HCT116 (cell line): ENCODE results near the gene INSR. TPM values are rescaled to one million over a fixed set of nuclear protein-coding genes. Genes with fewer than 3 reads are reported as not detected.

Experiments
- ATAC-seq: fragments of 200-7000 bp; cut with Tn5 transposase; 2 replicates; pipeline ENCODE4 v1.9.1; 2020; ENCODE audit warnings: mild to moderate bottlenecking, moderate library complexity
- BruUV-seq: library from RNA; stranded (reverse); fragments of 400-500 nt; replicated peaks from 2 replicates; lab custom pipeline; 2021; lab: Mats Ljungman, UMichigan
- CTCF ChIA-PET: fragments of 300-600 bp; sonication (Branson Sonifier 250); formaldehyde crosslinking; loops from one replicate; lab custom pipeline; 2021; ENCODE audit warnings: antibody characterized with exemption; lab: Charles Lee
- POLR2A ChIA-PET: fragments of 300-600, 350-600 bp; sonication (Branson Sonifier 250); formaldehyde crosslinking; loops from one replicate; lab custom pipeline; 2021; ENCODE audit warnings: antibody characterized with exemption; lab: Charles Lee
- RAD21 ChIA-PET, 2 experiments: fragments of 300-600 bp; sonication (Branson Sonifier 250); formaldehyde crosslinking; loops; one replicate each; lab custom pipeline; 2023; ENCODE audit warnings: low total read pairs in 2 of 2; ENCODE audit not compliant: uncharacterized antibody in 2 of 2, unreplicated experiment in 2 of 2, low non-redundant PET in 1 of 2; lab: Charles Lee
- DNase-seq: peaks from one replicate; pipeline ENCODE4 v3.0.0-alpha.2; 2010; ENCODE audit warnings: low read depth, low spot score
- H2AFZ ChIP-seq: fragments of 200-600 bp; shearing (Covaris generic), sonication (generic); 2 replicates; pipeline ENCODE4 v1.6.1; 2017; ENCODE audit warnings: low read depth, mixed run types, mixed read lengths, antibody characterized with exemption, low read length; ENCODE audit not compliant: poor library complexity, severe bottlenecking
- H3K27ac ChIP-seq: 2 replicates; pipeline ENCODE4 v1.5.1; 2012; ENCODE audit warnings: low read depth, low read length
- H3K27me3 ChIP-seq: fragments of 200-600 bp; sonication (generic); 2 replicates; pipeline ENCODE4 v1.6.1; 2016; ENCODE audit warnings: mixed run types, low read length, mixed read lengths; ENCODE audit not compliant: insufficient read depth
- H3K36me3 ChIP-seq, 2 experiments: fragments of 200-500 bp in 1 of 2; fragments of 200-600 bp in 1 of 2; sonication (Bioruptor generic) in 1 of 2; sonication (generic) in 1 of 2; 2 replicates each; pipeline versions ENCODE4 v1.5.1 to v1.6.1; 2014 to 2016; ENCODE audit warnings: low read length in 2 of 2, inconsistent platforms in 1 of 2, mixed read lengths in 1 of 2, mixed run types in 1 of 2; ENCODE audit not compliant: insufficient read depth in 2 of 2, control insufficient read depth in 1 of 2
- H3K4me1 ChIP-seq, 2 experiments: fragments of 200-600 bp in 1 of 2; sonication (generic) in 1 of 2; 2 replicates each; pipeline versions ENCODE4 v1.5.1 to v1.6.1; 2012 to 2017; ENCODE audit warnings: low read length in 2 of 2, inconsistent platforms in 1 of 2, mild to moderate bottlenecking in 1 of 2, mixed read lengths in 1 of 2, mixed run types in 1 of 2, moderate library complexity in 1 of 2; ENCODE audit not compliant: insufficient read depth in 2 of 2, control insufficient read depth in 1 of 2
- H3K4me2 ChIP-seq: fragments of 200-600 bp; sonication (generic); 2 replicates; pipeline ENCODE4 v1.6.1; 2017; ENCODE audit warnings: mixed run types, low read length, mixed read lengths
- H3K4me3 ChIP-seq, 2 experiments: fragments of 200-600 bp in 1 of 2; sonication (generic) in 1 of 2; replicated peaks in 1 of 2; 2 replicates each; pipeline ENCODE4 v1.5.1; 2011 to 2016; ENCODE audit warnings: low read length in 2 of 2, control low read depth in 1 of 2, low read depth in 1 of 2, mild to moderate bottlenecking in 1 of 2, mixed read lengths in 1 of 2, mixed run types in 1 of 2
- H3K79me2 ChIP-seq: fragments of 200-600 bp; sonication (generic); 2 replicates; pipeline ENCODE4 v1.6.1; 2017; ENCODE audit warnings: mild to moderate bottlenecking, mixed run types, low read length, moderate library complexity, mixed read lengths; ENCODE audit not compliant: insufficient read depth
- H3K9ac ChIP-seq: fragments of 200-600 bp; sonication (generic); 2 replicates; pipeline ENCODE4 v1.6.1; 2016; ENCODE audit warnings: low read length, mixed read lengths
- H3K9me2 ChIP-seq: fragments of 200-600 bp; sonication (generic), shearing (Covaris generic); 2 replicates; pipeline ENCODE4 v1.6.1; 2017; ENCODE audit warnings: mixed run types, mild to moderate bottlenecking, moderate library complexity; ENCODE audit not compliant: insufficient read depth
- H3K9me3 ChIP-seq, 2 experiments: fragments of 200-500 bp in 1 of 2; fragments of 200-600 bp in 1 of 2; sonication (Bioruptor generic) in 1 of 2; sonication (generic) in 1 of 2; 2 replicates each; pipeline ENCODE4 v1.6.1; 2014 to 2017; ENCODE audit warnings: low read length in 2 of 2, mixed read lengths in 2 of 2, inconsistent platforms in 1 of 2, low read depth in 1 of 2, mild to moderate bottlenecking in 1 of 2, mixed run types in 1 of 2, moderate library complexity in 1 of 2; ENCODE audit not compliant: control insufficient read depth in 1 of 2, insufficient read depth in 1 of 2
- H4K20me1 ChIP-seq: fragments of 200-600 bp; sonication (generic), shearing (Covaris generic); 2 replicates; pipeline ENCODE4 v1.6.1; 2017; ENCODE audit warnings: mixed run types, mild to moderate bottlenecking, moderate library complexity; ENCODE audit not compliant: insufficient read depth
- CEBPB ChIP-seq: IDR thresholded peaks from 2 replicates; pipeline ENCODE4 v1.6.1; 2012; ENCODE audit warnings: low read depth
- CTCF ChIP-seq, 3 experiments: fragments of 200-600 bp in 1 of 3; sonication (generic) in 1 of 3; IDR thresholded peaks in 2 of 3; conservative IDR thresholded peaks in 1 of 3; 2 replicates each; pipeline ENCODE4 v1.5.1; 2012 to 2017; ENCODE audit warnings: low read depth in 2 of 3, low read length in 2 of 3, antibody characterized with exemption in 1 of 3, borderline replicate concordance in 1 of 3, control low read depth in 1 of 3, mild to moderate bottlenecking in 1 of 3, mixed read lengths in 1 of 3, mixed run types in 1 of 3, moderate library complexity in 1 of 3; ENCODE audit not compliant: insufficient read depth in 1 of 3
- EZH2 ChIP-seq: fragments of 200-600 bp; sonication (generic); IDR thresholded peaks from 2 replicates; pipeline ENCODE4 v1.6.1; 2017; ENCODE audit warnings: antibody characterized with exemption, mixed run types
- FOSL1 ChIP-seq: IDR thresholded peaks from 2 replicates; pipeline ENCODE4 v1.6.1; 2012; ENCODE audit warnings: low read depth
- JUND ChIP-seq: IDR thresholded peaks from 2 replicates; pipeline ENCODE4 v1.6.1; 2012
- MAX ChIP-seq: IDR thresholded peaks from 2 replicates; pipeline ENCODE4 v1.6.1; 2012
- REST ChIP-seq: IDR thresholded peaks from 2 replicates; pipeline ENCODE4 v1.6.1; 2012; ENCODE audit warnings: low read depth
- SIN3A ChIP-seq: IDR thresholded peaks from 2 replicates; pipeline ENCODE4 v1.6.1; 2012; ENCODE audit warnings: low read depth
- SRF ChIP-seq: IDR thresholded peaks from 2 replicates; pipeline ENCODE4 v1.6.1; 2012; ENCODE audit warnings: low read depth
- TCF7L2 ChIP-seq: IDR thresholded peaks from 2 replicates; pipeline ENCODE4 v1.7.0; 2011; ENCODE audit warnings: borderline replicate concordance, inconsistent platforms; ENCODE audit not compliant: insufficient read depth, insufficient read length; ENCODE audit errors: extremely low read depth
- ZFX ChIP-seq: fragments of 450-650 bp; IDR thresholded peaks from 2 replicates; pipeline ENCODE4 v1.6.1; 2017
- ZNF274 ChIP-seq: fragments of 200-500 bp; sonication (Bioruptor generic); IDR thresholded peaks from 2 replicates; pipeline ENCODE4 v1.6.1; 2014; ENCODE audit warnings: mild to moderate bottlenecking, low read depth, low read length, inconsistent platforms
- intact Hi-C: fragments of 100-400 bp; cut with micrococcal nuclease; formaldehyde crosslinking; loops from 2 replicates; pipeline ENCODE4 v1.10.0; 2022
- total RNA-seq: library from RNA; stranded (reverse); gene quantifications from one replicate; pipeline ENCODE4 v1.2.1, GENCODE V29; 2021; ENCODE audit not compliant: unreplicated experiment
- TF ChIP-seq, protein P1 (sequence below): IDR thresholded peaks from 2 replicates; pipeline ENCODE4 v1.6.1; 2011; ENCODE audit warnings: mild to moderate bottlenecking, low read length, moderate library complexity; ENCODE audit not compliant: insufficient replicate concordance; ENCODE audit errors: extremely low read depth
- TF ChIP-seq, protein P2 (sequence below): IDR thresholded peaks from 2 replicates; pipeline ENCODE4 v1.6.1; 2012

Gene INSR
- total RNA-seq, 1 experiment from 2014 or later, result 25.4 TPM

DNA sequence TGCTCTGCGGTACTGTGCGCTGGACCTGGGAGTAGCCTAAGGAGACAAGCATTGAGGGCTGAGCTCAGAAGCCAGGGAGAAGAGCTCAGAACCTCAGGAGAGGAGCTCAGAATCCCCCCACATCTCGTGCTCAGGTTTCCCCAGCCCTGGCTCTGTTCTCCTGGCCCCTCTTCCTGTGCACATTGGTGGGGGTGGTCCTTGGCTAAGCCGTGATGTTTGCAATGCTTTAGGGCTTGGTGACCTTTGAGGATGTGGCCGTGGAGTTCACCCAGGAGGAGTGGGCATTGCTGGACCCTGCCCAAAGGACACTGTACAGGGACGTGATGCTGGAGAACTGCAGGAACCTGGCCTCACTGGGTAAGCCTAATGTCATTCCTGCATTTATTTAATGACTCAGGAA lies 218.1 kb downstream of the INSR start (continued):
- TF ChIP-seq, protein P1, sequence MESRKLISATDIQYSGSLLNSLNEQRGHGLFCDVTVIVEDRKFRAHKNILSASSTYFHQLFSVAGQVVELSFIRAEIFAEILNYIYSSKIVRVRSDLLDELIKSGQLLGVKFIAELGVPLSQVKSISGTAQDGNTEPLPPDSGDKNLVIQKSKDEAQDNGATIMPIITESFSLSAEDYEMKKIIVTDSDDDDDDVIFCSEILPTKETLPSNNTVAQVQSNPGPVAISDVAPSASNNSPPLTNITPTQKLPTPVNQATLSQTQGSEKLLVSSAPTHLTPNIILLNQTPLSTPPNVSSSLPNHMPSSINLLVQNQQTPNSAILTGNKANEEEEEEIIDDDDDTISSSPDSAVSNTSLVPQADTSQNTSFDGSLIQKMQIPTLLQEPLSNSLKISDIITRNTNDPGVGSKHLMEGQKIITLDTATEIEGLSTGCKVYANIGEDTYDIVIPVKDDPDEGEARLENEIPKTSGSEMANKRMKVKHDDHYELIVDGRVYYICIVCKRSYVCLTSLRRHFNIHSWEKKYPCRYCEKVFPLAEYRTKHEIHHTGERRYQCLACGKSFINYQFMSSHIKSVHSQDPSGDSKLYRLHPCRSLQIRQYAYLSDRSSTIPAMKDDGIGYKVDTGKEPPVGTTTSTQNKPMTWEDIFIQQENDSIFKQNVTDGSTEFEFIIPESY, result no peak
- no peak for TF ChIP-seq EZH2
- no peak for TF ChIP-seq SIN3A
- no peak for TF ChIP-seq CTCF (IDR thresholded peaks at IDR 0.05 in 2 of 3, conservative IDR thresholded peaks at IDR 0.05 in 1 of 3; ENCODE audit: borderline replicate concordance in 1 of 3, insufficient read depth in 1 of 3, low read depth in 2 of 3, low read length in 2 of 3)
- TF ChIP-seq ZNF274, result no peak

- DNase-seq (no peak), ATAC-seq (no peak)
- BruUV-seq, result no TSS peak
- ChIA-PET POLR2A (no interaction called here), RAD21 (no interaction called here), CTCF (no interaction called here)
- Histone ChIP-seq H3K9ac (no peak overlapping the region), H3K4me1 (peaks cover 4 to 5% of the 10 kb centered on the region in 2 experiments; a peak in 3 of 4 replicates), H3K4me3 (no peak overlapping the region), H3K27me3 (no peaks in the 10 kb centered on the region), H3K9me3 (peaks cover 17 to 18% of the 10 kb centered on the region in 2 experiments; a peak in 3 of 4 replicates), H3K27ac (no peak overlapping the region), H3K79me2 (peaks cover 19% of the 10 kb centered on the region), H3K4me2 (no peak overlapping the region), H3K9me2 (no peaks in the 10 kb centered on the region), H2AFZ (no peak overlapping the region), H3K36me3 (peaks cover 54 to 66% of the 10 kb centered on the region in 2 experiments), H4K20me1 (no peaks in the 10 kb centered on the region)
- intact Hi-C loops, result no loop called here
- TF ChIP-seq, protein P1, result no peak
- TF ChIP-seq SRF, result no peak
- TF ChIP-seq SIN3A, result no peak
- TF ChIP-seq REST, result no peak
- no peak for TF ChIP-seq TCF7L2
- no peak for TF ChIP-seq CEBPB
- TF ChIP-seq, protein P2, sequence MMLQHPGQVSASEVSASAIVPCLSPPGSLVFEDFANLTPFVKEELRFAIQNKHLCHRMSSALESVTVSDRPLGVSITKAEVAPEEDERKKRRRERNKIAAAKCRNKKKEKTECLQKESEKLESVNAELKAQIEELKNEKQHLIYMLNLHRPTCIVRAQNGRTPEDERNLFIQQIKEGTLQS, result no peak
- no peak for TF ChIP-seq FOSL1
- no peak for TF ChIP-seq ZFX
- no peak for TF ChIP-seq JUND
- no peak for TF ChIP-seq MAX
Observed at GRCh38 chr19:7074705-7075282, 219.4 kb downstream of the INSR start.
